HepG2 (cell line): Measurements from ENCODE around the gene QSOX1. TPM values are rescaled to one million over a fixed set of nuclear protein-coding genes. Genes with fewer than 3 reads are reported as not detected.

Source experiments
- ARID4A ChIP-seq: sonication (generic); formaldehyde crosslinking; IDR thresholded peaks from 2 replicates; pipeline ENCODE4 v1.5.0; 2020; ENCODE audit warnings: mild to moderate bottlenecking, missing genetic modification reagents, borderline replicate concordance
- CBX5 ChIP-seq: sonication (generic); formaldehyde crosslinking; IDR thresholded peaks from 2 replicates; pipeline ENCODE4 v1.4.0; 2020; ENCODE audit warnings: missing genetic modification reagents, borderline replicate concordance
- ETV5 ChIP-seq: IDR thresholded peaks from 2 replicates; pipeline ENCODE4 v1.6.1; 2018; ENCODE audit warnings: missing biosample characterization, missing genetic modification reagents, inconsistent platforms, borderline replicate concordance
- FOXJ3 ChIP-seq: sonication (generic); formaldehyde crosslinking; IDR thresholded peaks from 2 replicates; pipeline ENCODE4 v1.4.0; 2020; ENCODE audit warnings: missing genetic modification reagents, mild to moderate bottlenecking, borderline replicate concordance
- HNF1B ChIP-seq: sonication (generic); formaldehyde crosslinking; IDR thresholded peaks from 2 replicates; pipeline ENCODE4 v1.5.1; 2020; ENCODE audit warnings: mild to moderate bottlenecking, moderate library complexity, missing genetic modification reagents
- HNRNPK ChIP-seq: fragments of 200-400 bp; formaldehyde crosslinking; IDR thresholded peaks from 2 replicates; pipeline ENCODE4 v1.6.1; 2018; ENCODE audit warnings: low read length, low read depth, moderate library complexity, mild to moderate bottlenecking; ENCODE audit not compliant: poor library complexity, severe bottlenecking
- MIER3 ChIP-seq: IDR thresholded peaks from 2 replicates; pipeline ENCODE4 v1.6.1; 2016; ENCODE audit warnings: missing compliant biosample characterization, borderline replicate concordance
- NFE2 ChIP-seq: sonication (generic); formaldehyde crosslinking; IDR thresholded peaks from 2 replicates; pipeline ENCODE4 v1.4.0; 2020; ENCODE audit warnings: missing genetic modification reagents
- NR1H2 ChIP-seq: sonication (generic); formaldehyde crosslinking; IDR thresholded peaks from 2 replicates; pipeline ENCODE4 v1.8.1; 2022; ENCODE audit warnings: low read depth, missing genetic modification reagents, borderline replicate concordance
- PAF1 ChIP-seq: IDR thresholded peaks from 2 replicates; pipeline ENCODE4 v1.6.1; 2016; ENCODE audit warnings: missing genetic modification reagents, missing compliant biosample characterization
- RAD21 ChIP-seq: fragments of 450-650 bp; formaldehyde crosslinking; IDR thresholded peaks from 2 replicates; pipeline ENCODE4 v1.5.0; 2020; ENCODE audit warnings: mild to moderate bottlenecking
- RXRB ChIP-seq: IDR thresholded peaks from 2 replicates; pipeline ENCODE4 v1.6.1; 2016; ENCODE audit warnings: borderline replicate concordance, missing genetic modification reagents, missing compliant biosample characterization
- SRSF4 ChIP-seq: fragments of 200-400 bp; formaldehyde crosslinking; IDR thresholded peaks from one replicate; pipeline ENCODE4 v1.6.1; 2018; ENCODE audit warnings: mild to moderate bottlenecking, low read depth, low read length, moderate library complexity; ENCODE audit not compliant: poor library complexity, severe bottlenecking
- ZBTB4 ChIP-seq: sonication (generic); formaldehyde crosslinking; IDR thresholded peaks from 2 replicates; pipeline ENCODE4 v1.4.0; 2020; ENCODE audit warnings: missing genetic modification reagents, mild to moderate bottlenecking, borderline replicate concordance
- ZNF230 ChIP-seq: sonication (generic); formaldehyde crosslinking; IDR thresholded peaks from 2 replicates; pipeline ENCODE4 v1.4.0; 2020; ENCODE audit warnings: mild to moderate bottlenecking, missing genetic modification reagents
- ZNF30 ChIP-seq: sonication (generic); formaldehyde crosslinking; IDR thresholded peaks from 2 replicates; pipeline ENCODE4 v1.5.0; 2020; ENCODE audit warnings: mild to moderate bottlenecking, missing genetic modification reagents
- ZNF468 ChIP-seq: sonication (generic); formaldehyde crosslinking; IDR thresholded peaks from 2 replicates; pipeline ENCODE4 v1.8.0; 2022; ENCODE audit warnings: mild to moderate bottlenecking, moderate library complexity, missing genetic modification reagents
- ZNF556 ChIP-seq: sonication (generic); formaldehyde crosslinking; IDR thresholded peaks from 2 replicates; pipeline ENCODE4 v1.4.0; 2020; ENCODE audit warnings: mild to moderate bottlenecking, missing genetic modification reagents, borderline replicate concordance
- ZNF557 ChIP-seq: sonication (generic); formaldehyde crosslinking; IDR thresholded peaks from 2 replicates; pipeline ENCODE4 v1.4.0; 2020; ENCODE audit warnings: missing genetic modification reagents
- ZSCAN29 ChIP-seq: sonication (generic); formaldehyde crosslinking; conservative IDR thresholded peaks from 2 replicates; pipeline ENCODE4 v1.4.0; 2020; ENCODE audit warnings: mild to moderate bottlenecking, missing genetic modification reagents
- polyA plus RNA-seq, 8 experiments: library from polyadenylated mRNA; depleted of rRNA in 3 of 8; stranded (reverse) in 7 of 8; unstranded in 1 of 8; fragments of >200 nt; fragmentation: Illumina TruSeq in 4 of 8; extraction: Trizol in 4 of 8; gene quantifications; 2 replicates each; pipeline versions ENCODE4 v1.2.1 to v1.2.3, GENCODE V29; 2011 to 2016; ENCODE audit warnings: low read depth in 4 of 8, missing spikeins in 1 of 8, mixed read lengths in 1 of 8; ENCODE audit not compliant: insufficient read depth in 1 of 8
- total RNA-seq, 5 experiments: library from RNA; depleted of rRNA; stranded (reverse); fragments of >200 nt; fragmentation: Illumina TruSeq; extraction: Trizol; gene quantifications; 2 replicates each; pipeline ENCODE4 v1.2.3, GENCODE V29; 2016; ENCODE audit warnings: low read depth in 1 of 5

The QSOX1 gene
- total and polyA plus RNA-seq, 2 of the 13 experiments (the other 11 are each of a cell fraction or from before 2014, with no cell fraction given) = 6.8 to 40.2 TPM

- TF ChIP-seq ZSCAN29 (CRISPR knock-in tag) (no peak), ZNF30 (CRISPR knock-in tag) (no peak), ZNF557 (CRISPR knock-in tag) (no peak), CBX5 (CRISPR knock-in tag) (no peak), SRSF4 (no peak), NR1H2 (no peak), ETV5 (CRISPR knock-in tag) (no peak; the same call in 1 of the 2 replicates), NFE2 (no peak), PAF1 (CRISPR knock-in tag) (no peak), HNRNPK (peak; percentile 39), ARID4A (peak; percentile 73; the same call in 1 of the 2 replicates), MIER3 (CRISPR knock-in tag) (no peak), ZNF230 (no peak), FOXJ3 (CRISPR knock-in tag) (no peak), RAD21 (no peak), RXRB (no peak), ZBTB4 (no peak), ZNF556 (CRISPR knock-in tag) (no peak), ZNF468 (CRISPR knock-in tag) (no peak), HNF1B (CRISPR knock-in tag) (peak; percentile 54; the same call in 1 of the 2 replicates)
Observed at GRCh38 chr1:180154325-180155181, at the start of gene QSOX1 (continued).
